Panc1 (cell line): ENCODE measurements around the gene C18orf54. TPM values are rescaled to one million over a fixed set of nuclear protein-coding genes. Genes with fewer than 3 reads are reported as not detected.

Experiments used
- ATAC-seq: fragments of 200-7000 bp; cut with Tn5 transposase; 2 replicates; pipeline ENCODE4 v1.9.1; 2020; ENCODE audit warnings: mild to moderate bottlenecking, moderate library complexity
- BruUV-seq: library from RNA; stranded (reverse); fragments of 400-500 nt; replicated peaks from 2 replicates; lab custom pipeline; 2021; lab: Mats Ljungman, UMichigan
- CTCF ChIA-PET: fragments of 300-600 bp; sonication (Branson Sonifier 250); formaldehyde crosslinking; loops from one replicate; lab custom pipeline; 2022; ENCODE audit warnings: antibody characterized with exemption; lab: Charles Lee
- POLR2A ChIA-PET: fragments of 300-600 bp; sonication (Branson Sonifier 250); formaldehyde crosslinking; loops from one replicate; lab custom pipeline; 2022; ENCODE audit warnings: antibody characterized with exemption; lab: Charles Lee
- DNase-seq: peaks from one replicate; pipeline ENCODE4 v3.0.0-alpha.2; 2010; ENCODE audit warnings: low read depth, low spot score
- H3K27ac ChIP-seq: 2 replicates; pipeline ENCODE4 v1.5.1; 2011; ENCODE audit warnings: mild to moderate bottlenecking, low read length, inconsistent platforms
- H3K27me3 ChIP-seq: fragments of 200-500 bp; sonication (Bioruptor generic); 2 replicates; pipeline ENCODE4 v1.6.0; 2014; ENCODE audit warnings: low read length, inconsistent platforms; ENCODE audit not compliant: control insufficient read depth, insufficient read depth
- H3K36me3 ChIP-seq: fragments of 200-500 bp; sonication (Bioruptor generic); 2 replicates; pipeline ENCODE4 v1.5.1; 2014; ENCODE audit warnings: inconsistent platforms, mild to moderate bottlenecking, low read length, moderate library complexity; ENCODE audit not compliant: control insufficient read depth, insufficient read depth
- H3K4me1 ChIP-seq: 2 replicates; pipeline ENCODE4 v1.5.1; 2011; ENCODE audit warnings: inconsistent platforms, mild to moderate bottlenecking, low read length, moderate library complexity; ENCODE audit not compliant: control insufficient read depth, insufficient read depth
- H3K4me3 ChIP-seq, 2 experiments: 2 replicates each; pipeline ENCODE4 v1.5.1; 2011 to 2012; ENCODE audit warnings: low read depth in 2 of 2, low read length in 2 of 2, mild to moderate bottlenecking in 2 of 2, inconsistent platforms in 1 of 2, moderate library complexity in 1 of 2
- H3K9me3 ChIP-seq: fragments of 200-500 bp; sonication (Bioruptor generic); 2 replicates; pipeline ENCODE4 v1.5.1; 2014; ENCODE audit warnings: low read depth, mild to moderate bottlenecking, inconsistent platforms, low read length, moderate library complexity; ENCODE audit not compliant: control insufficient read depth, insufficient read depth
- CTCF ChIP-seq: fragments of 450-650 bp; IDR thresholded peaks from 2 replicates; pipeline ENCODE4 v1.5.1; 2017; ENCODE audit warnings: mild to moderate bottlenecking
- POLR2AphosphoS5 ChIP-seq: IDR thresholded peaks from 2 replicates; pipeline ENCODE4 v1.6.1; 2012; ENCODE audit warnings: mild to moderate bottlenecking, low read depth, low read length, moderate library complexity
- SIN3A ChIP-seq: IDR thresholded peaks from 2 replicates; pipeline ENCODE4 v1.6.1; 2012; ENCODE audit warnings: low read depth, mild to moderate bottlenecking, low read length, moderate library complexity, borderline replicate concordance; ENCODE audit not compliant: insufficient read depth
- TCF7L2 ChIP-seq: IDR thresholded peaks from 2 replicates; pipeline ENCODE4 v1.6.1; 2011; ENCODE audit warnings: mild to moderate bottlenecking, low read depth, low read length, inconsistent platforms
- in situ Hi-C: cut with HindIII; loops from 2 replicates; pipeline ENCODE4 v1.10.0; 2016; ENCODE audit warnings: low sequenced_read_pairs, low pct_unique_long_range_greater_than_20kb
- intact Hi-C: fragments of 100-400 bp; cut with micrococcal nuclease; formaldehyde crosslinking; loops from one replicate; pipeline ENCODE4 v1.10.0; 2022; ENCODE audit not compliant: unreplicated experiment
- total RNA-seq: library from RNA; stranded (reverse); gene quantifications from one replicate; pipeline ENCODE4 v1.2.1, GENCODE V29; 2021; ENCODE audit not compliant: unreplicated experiment
- TF ChIP-seq, protein P1 (sequence below), 2 experiments: IDR thresholded peaks; 2 replicates each; pipeline ENCODE4 v1.6.1; 2011 to 2012; ENCODE audit warnings: low read depth in 2 of 2, control low read depth in 1 of 2, low read length in 1 of 2, mild to moderate bottlenecking in 1 of 2, moderate library complexity in 1 of 2; ENCODE audit not compliant: insufficient read depth in 1 of 2

Gene C18orf54
- total RNA-seq, 1 experiment from 2014 or later = 7.5 TPM

DNA sequence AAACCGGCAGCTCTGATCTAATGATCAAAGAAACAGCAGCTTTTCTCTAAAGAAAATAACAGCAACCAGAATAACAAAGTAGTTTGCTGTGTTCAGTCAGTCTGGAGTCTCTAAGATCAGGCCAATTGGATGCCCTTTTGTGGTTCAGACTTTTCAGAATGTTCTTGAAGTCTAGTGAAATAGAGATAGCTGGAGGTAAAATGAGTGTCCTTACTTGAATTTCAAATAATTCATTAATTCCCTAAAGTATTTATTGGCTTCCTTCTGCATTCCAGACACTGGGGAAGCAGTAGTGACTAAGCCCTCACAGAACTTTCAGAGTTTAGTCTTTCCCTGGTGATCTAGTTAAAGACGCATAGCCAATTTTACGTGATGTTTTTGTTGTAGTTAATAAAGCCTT, 58.7 kb downstream of the C18orf54 start:
- BruUV-seq = no TSS peak
- TF ChIP-seq, protein P1, sequence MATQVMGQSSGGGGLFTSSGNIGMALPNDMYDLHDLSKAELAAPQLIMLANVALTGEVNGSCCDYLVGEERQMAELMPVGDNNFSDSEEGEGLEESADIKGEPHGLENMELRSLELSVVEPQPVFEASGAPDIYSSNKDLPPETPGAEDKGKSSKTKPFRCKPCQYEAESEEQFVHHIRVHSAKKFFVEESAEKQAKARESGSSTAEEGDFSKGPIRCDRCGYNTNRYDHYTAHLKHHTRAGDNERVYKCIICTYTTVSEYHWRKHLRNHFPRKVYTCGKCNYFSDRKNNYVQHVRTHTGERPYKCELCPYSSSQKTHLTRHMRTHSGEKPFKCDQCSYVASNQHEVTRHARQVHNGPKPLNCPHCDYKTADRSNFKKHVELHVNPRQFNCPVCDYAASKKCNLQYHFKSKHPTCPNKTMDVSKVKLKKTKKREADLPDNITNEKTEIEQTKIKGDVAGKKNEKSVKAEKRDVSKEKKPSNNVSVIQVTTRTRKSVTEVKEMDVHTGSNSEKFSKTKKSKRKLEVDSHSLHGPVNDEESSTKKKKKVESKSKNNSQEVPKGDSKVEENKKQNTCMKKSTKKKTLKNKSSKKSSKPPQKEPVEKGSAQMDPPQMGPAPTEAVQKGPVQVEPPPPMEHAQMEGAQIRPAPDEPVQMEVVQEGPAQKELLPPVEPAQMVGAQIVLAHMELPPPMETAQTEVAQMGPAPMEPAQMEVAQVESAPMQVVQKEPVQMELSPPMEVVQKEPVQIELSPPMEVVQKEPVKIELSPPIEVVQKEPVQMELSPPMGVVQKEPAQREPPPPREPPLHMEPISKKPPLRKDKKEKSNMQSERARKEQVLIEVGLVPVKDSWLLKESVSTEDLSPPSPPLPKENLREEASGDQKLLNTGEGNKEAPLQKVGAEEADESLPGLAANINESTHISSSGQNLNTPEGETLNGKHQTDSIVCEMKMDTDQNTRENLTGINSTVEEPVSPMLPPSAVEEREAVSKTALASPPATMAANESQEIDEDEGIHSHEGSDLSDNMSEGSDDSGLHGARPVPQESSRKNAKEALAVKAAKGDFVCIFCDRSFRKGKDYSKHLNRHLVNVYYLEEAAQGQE (IDR thresholded peaks at IDR 0.05; ENCODE audit: insufficient read depth in 1 of 2, low read depth in 2 of 2, low read length in 1 of 2) = no peak
- no peak for TF ChIP-seq TCF7L2
- no peak for TF ChIP-seq POLR2AphosphoS5
- intact Hi-C loops (no loop called here), in situ Hi-C loops (no loop called here)
- Histone ChIP-seq H3K4me3 (no peak overlapping the region), H3K27me3 (no peaks in the 10 kb centered on the region), H3K36me3 (no peaks in the 10 kb centered on the region), H3K27ac (no peak overlapping the region), H3K9me3 (no peaks in the 10 kb centered on the region), H3K4me1 (no peaks in the 10 kb centered on the region)
- DNase-seq (no peak), ATAC-seq (no peak)
- POLR2A ChIA-PET = interaction anchor here (0.6 kb wide), 1 partner anchor 21 kb away, joined by 4 read pairs; no protein-coding TSS in a partner anchor
- CTCF ChIA-PET = no interaction called here

DNA sequence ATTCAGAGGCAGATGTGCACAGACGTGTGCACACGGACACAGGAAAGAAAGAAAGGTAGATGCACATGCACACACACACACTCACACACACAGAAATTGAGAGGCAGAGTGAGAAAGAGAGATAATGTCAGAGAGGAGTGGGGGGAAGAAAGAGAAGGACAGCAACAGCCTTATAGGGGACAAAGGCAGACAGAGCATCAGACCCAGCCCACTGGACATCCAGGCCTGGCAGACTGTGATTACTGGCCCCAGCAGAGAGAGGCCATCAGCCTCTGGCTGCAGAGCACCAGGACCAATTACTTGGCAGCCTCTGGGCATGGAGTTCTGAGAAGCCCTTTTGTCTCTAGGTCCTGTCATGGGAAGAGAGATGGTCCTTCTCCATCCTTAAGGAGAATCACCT, 66.1 kb downstream of the C18orf54 start:
- Histone ChIP-seq H3K4me3 (no peak overlapping the region), H3K27ac (no peak overlapping the region), H3K9me3 (no peaks in the 10 kb centered on the region), H3K4me1 (no peaks in the 10 kb centered on the region), H3K36me3 (no peaks in the 10 kb centered on the region), H3K27me3 (no peaks in the 10 kb centered on the region)
- in situ Hi-C loops (no loop called here), intact Hi-C loops (no loop called here)
- no peak for ATAC-seq
- no peak for DNase-seq
- POLR2A ChIA-PET = no interaction called here
- CTCF ChIA-PET = no interaction called here
- BruUV-seq = no TSS peak
- TF ChIP-seq SIN3A (no peak), TCF7L2 (no peak), POLR2AphosphoS5 (no peak), CTCF (no peak)
- TF ChIP-seq, protein P1 (IDR thresholded peaks at IDR 0.05; ENCODE audit: insufficient read depth in 1 of 2, low read depth in 2 of 2, low read length in 1 of 2) = no peak
